Measurements from ENCODE around the gene BMS1.
"Not testable (repeated sequence)": the region's sequence is repeated elsewhere in the genome, so short reads cannot be mapped to it uniquely, and the experiment has no call there.

BMS1 gene

GRCh38 chr10:42868530-42868929 lies 85.9 kb downstream of the BMS1 start:
- TF ChIP-seq CTCF (conservative IDR thresholded peaks at IDR 0.05; ENCODE audit: low read depth, low read length): no peak
- no peak overlapping the region for H3K4me3 ChIP-seq (ENCODE audit: low read length)
- DNase-seq (ENCODE audit: low read depth): no peak

GRCh38 chr10:42869977-42870350 lies 87.4 kb downstream of the BMS1 start:
- no peak overlapping the region for H3K4me3 ChIP-seq (ENCODE audit: low read length)
- DNase-seq (ENCODE audit: low read depth): no peak
- no peak for TF ChIP-seq CTCF (conservative IDR thresholded peaks at IDR 0.05; ENCODE audit: low read depth, low read length)

GRCh38 chr10:42871138-42871641 lies 88.6 kb downstream of the BMS1 start:
- not testable (repeated sequence) for DNase-seq (ENCODE audit: low read depth); H3K4me3 ChIP-seq (ENCODE audit: low read length)

GRCh38 chr10:42871823-42872222 lies 89.2 kb downstream of the BMS1 start:
- no peak for DNase-seq (ENCODE audit: low read depth)
- TF ChIP-seq CTCF (conservative IDR thresholded peaks at IDR 0.05; ENCODE audit: low read depth, low read length): no peak
- no peak overlapping the region for H3K4me3 ChIP-seq (ENCODE audit: low read length)

GRCh38 chr10:42872865-42873435 lies 90.4 kb downstream of the BMS1 start:
- no peak overlapping the region for H3K4me3 ChIP-seq (ENCODE audit: low read length)
- no peak for DNase-seq (ENCODE audit: low read depth)
- no peak for TF ChIP-seq CTCF (conservative IDR thresholded peaks at IDR 0.05; ENCODE audit: low read depth, low read length)

- no peak for DNase-seq (ENCODE audit: low read depth)
- H3K4me3 ChIP-seq (ENCODE audit: low read length): no peak overlapping the region
- no peak for TF ChIP-seq CTCF (conservative IDR thresholded peaks at IDR 0.05; ENCODE audit: low read depth, low read length)
Measured at GRCh38 chr10:42874713-42875387, 92.3 kb downstream of the BMS1 start.

GRCh38 chr10:42875388-42875755 lies 92.8 kb downstream of the BMS1 start:
- no peak overlapping the region for H3K4me3 ChIP-seq (ENCODE audit: low read length)
- no peak for TF ChIP-seq CTCF (conservative IDR thresholded peaks at IDR 0.05; ENCODE audit: low read depth, low read length)
- no peak for DNase-seq (ENCODE audit: low read depth)

All from retinal pigment epithelial cell (primary cell).